Uterus (tissue), 2 donors: ENCODE data around the gene LHFPL6.

Source experiments
- CTCF ChIP-seq, 4 experiments: fragments of 200-600 bp in 2 of 4; fragments of 450-650 bp in 2 of 4; sonication (generic) in 2 of 4; IDR thresholded peaks; one replicate each; pipeline ENCODE4 v1.5.1; 2016 to 2019; ENCODE audit warnings: antibody characterized with exemption in 4 of 4, mild to moderate bottlenecking in 2 of 4, moderate library complexity in 1 of 4
- POLR2A ChIP-seq, 2 donors: fragments of 450-650 bp; IDR thresholded peaks; one replicate each; pipeline ENCODE4 v1.6.1; 2016; ENCODE audit warnings: antibody characterized with exemption in 2 of 2, mild to moderate bottlenecking in 1 of 2, moderate library complexity in 1 of 2

- TF ChIP-seq CTCF (IDR thresholded peaks at IDR 0.05) (no peak), POLR2A (IDR thresholded peaks at IDR 0.05) (no peak)
Measured at GRCh38 chr13:39527961-39528660, 74.9 kb downstream of the LHFPL6 start.
